HepG2 (cell line): ENCODE results near the gene MDH1B. TPM values are rescaled to one million over a fixed set of nuclear protein-coding genes. Genes with fewer than 3 reads are reported as not detected.

ENCODE experiments used
- ATAC-seq: fragments of 200-7000 bp; cut with Tn5 transposase; 3 replicates; pipeline ENCODE4 v1.9.1; 2020; ENCODE audit warnings: mild to moderate bottlenecking, moderate library complexity
- BruUV-seq: library from RNA; stranded (reverse); fragments of 400-500 nt; replicated peaks from 2 replicates; lab custom pipeline; 2021; lab: Mats Ljungman, UMichigan
- CTCF ChIA-PET: fragments of 300-600 bp; formaldehyde crosslinking; extraction: SDS; loops from one replicate; lab custom pipeline; 2021; ENCODE audit warnings: low total read pairs, inconsistent platforms, low intra/inter-chr PET ratio; lab: Yijun Ruan, JAX
- POLR2A ChIA-PET: fragments of 350-600 bp; sonication (Branson Sonifier 250); formaldehyde crosslinking; loops from one replicate; lab custom pipeline; 2020; ENCODE audit warnings: antibody characterized with exemption, inconsistent platforms; lab: Yijun Ruan, JAX
- DNase-seq: peaks from one replicate; pipeline ENCODE4 v3.0.0-alpha.2; 2015; ENCODE audit warnings: low spot score
- FAIRE-seq: peaks from 3 replicates; lab custom pipeline; 2011; peaks lifted over from hg19 to GRCh38; lab: Jason Lieb, UNC
- H2AFZ ChIP-seq: one replicate; pipeline ENCODE4 v1.6.1; 2011; ENCODE audit warnings: low read length, inconsistent platforms
- H3K27ac ChIP-seq: fragments of 300-600 bp; 3 replicates; pipeline ENCODE4 v1.8.0; 2011; ENCODE audit warnings: mixed run types, mild to moderate bottlenecking, mixed read lengths, low read length, inconsistent platforms; ENCODE audit not compliant: insufficient read depth; ENCODE audit errors: extremely low read length
- H3K27me3 ChIP-seq, 2 experiments: fragments of 200-600 bp in 1 of 2; 2 replicates in 1 of 2; 3 replicates in 1 of 2; pipeline versions ENCODE4 v1.6.0 to v1.8.0; 2011; ENCODE audit warnings: low read length in 2 of 2, mild to moderate bottlenecking in 2 of 2, moderate library complexity in 2 of 2, inconsistent platforms in 1 of 2; ENCODE audit not compliant: insufficient read depth in 2 of 2, control insufficient read depth in 1 of 2
- H3K36me3 ChIP-seq, 2 experiments: fragments of 200-600 bp in 1 of 2; replicated peaks in 1 of 2; 2 replicates in 1 of 2; 3 replicates in 1 of 2; pipeline versions ENCODE4 v1.5.1 to v1.8.0; 2011; ENCODE audit warnings: low read length in 2 of 2, inconsistent platforms in 1 of 2; ENCODE audit not compliant: insufficient read depth in 2 of 2, control insufficient read depth in 1 of 2
- H3K4me1 ChIP-seq: 2 replicates; pipeline ENCODE4 v1.5.1; 2012; ENCODE audit warnings: low read length, inconsistent platforms; ENCODE audit not compliant: insufficient read depth
- H3K4me2 ChIP-seq: 2 replicates; pipeline ENCODE4 v1.6.0; 2011; ENCODE audit warnings: low read depth, low read length, inconsistent platforms
- H3K4me3 ChIP-seq, 3 experiments: fragments of 200-600 bp in 1 of 3; sonication (generic), shearing (Covaris generic) in 1 of 3; replicated peaks in 1 of 3; 2 replicates each; pipeline ENCODE4 v1.5.1; 2011 to 2016; ENCODE audit warnings: low read length in 3 of 3, inconsistent platforms in 2 of 3, low read depth in 2 of 3, mild to moderate bottlenecking in 2 of 3, control low read depth in 1 of 3, mixed read lengths in 1 of 3; ENCODE audit not compliant: insufficient read depth in 1 of 3
- H3K79me2 ChIP-seq: one replicate; pipeline ENCODE4 v1.6.1; 2011; ENCODE audit warnings: low read length, inconsistent platforms; ENCODE audit not compliant: insufficient read depth
- H3K9ac ChIP-seq: 2 replicates; pipeline ENCODE4 v1.6.0; 2011; ENCODE audit warnings: mild to moderate bottlenecking, low read depth, low read length, inconsistent platforms; ENCODE audit not compliant: insufficient read depth
- H3K9me3 ChIP-seq: 2 replicates; pipeline ENCODE4 v1.5.1; 2012; ENCODE audit warnings: mild to moderate bottlenecking, low read length
- H4K20me1 ChIP-seq: 2 replicates; pipeline ENCODE4 v1.6.0; 2011; ENCODE audit warnings: inconsistent platforms, mild to moderate bottlenecking, low read length, moderate library complexity; ENCODE audit not compliant: insufficient read depth
- ELK4 ChIP-seq: sonication (generic); formaldehyde crosslinking; IDR thresholded peaks from 2 replicates; pipeline ENCODE4 v1.9.0; 2021; ENCODE audit warnings: missing genetic modification reagents, borderline replicate concordance
- GMEB2 ChIP-seq: IDR thresholded peaks from 2 replicates; pipeline ENCODE4 v1.6.1; 2016; ENCODE audit warnings: missing biosample characterization, missing genetic modification reagents, low read depth
- IKZF4 ChIP-seq: sonication (generic); formaldehyde crosslinking; IDR thresholded peaks from 2 replicates; pipeline ENCODE4 v1.5.1; 2020; ENCODE audit warnings: borderline replicate concordance, mild to moderate bottlenecking, low read depth, missing genetic modification reagents; ENCODE audit errors: not compliant biosample characterization
- MXD4 ChIP-seq: IDR thresholded peaks from 2 replicates; pipeline ENCODE4 v1.6.1; 2016; ENCODE audit warnings: mild to moderate bottlenecking, missing biosample characterization, missing genetic modification reagents
- PAF1 ChIP-seq: IDR thresholded peaks from 2 replicates; pipeline ENCODE4 v1.6.1; 2016; ENCODE audit warnings: missing genetic modification reagents, missing compliant biosample characterization
- PRDM10 ChIP-seq: sonication (generic); formaldehyde crosslinking; IDR thresholded peaks from 2 replicates; pipeline ENCODE4 v1.4.0; 2020; ENCODE audit warnings: low read depth, missing genetic modification reagents
- SAFB2 ChIP-seq: sonication (generic); formaldehyde crosslinking; IDR thresholded peaks from 2 replicates; pipeline ENCODE4 v1.5.1; 2020; ENCODE audit warnings: missing genetic modification reagents, low read depth, mild to moderate bottlenecking, borderline replicate concordance
- SRY ChIP-seq: sonication (generic); formaldehyde crosslinking; IDR thresholded peaks from 2 replicates; pipeline ENCODE4 v1.8.0; 2022; ENCODE audit warnings: mild to moderate bottlenecking, missing genetic modification reagents
- ZFP82 ChIP-seq: sonication (generic); formaldehyde crosslinking; IDR thresholded peaks from 2 replicates; pipeline ENCODE4 v1.5.1; 2020; ENCODE audit warnings: mild to moderate bottlenecking, missing genetic modification reagents, borderline replicate concordance
- ZNF207 ChIP-seq: fragments of 450-650 bp; IDR thresholded peaks from 2 replicates; pipeline ENCODE4 v1.6.1; 2016; ENCODE audit warnings: antibody characterized with exemption, borderline replicate concordance
- ZNF33A ChIP-seq: sonication (generic); formaldehyde crosslinking; IDR thresholded peaks from 2 replicates; pipeline ENCODE4 v1.5.1; 2020; ENCODE audit warnings: missing genetic modification reagents, mild to moderate bottlenecking, moderate library complexity, borderline replicate concordance
- ZNF562 ChIP-seq: sonication (generic); formaldehyde crosslinking; IDR thresholded peaks from 2 replicates; pipeline ENCODE4 v1.8.0; 2022; ENCODE audit warnings: missing genetic modification reagents, borderline replicate concordance
- ZNF580 ChIP-seq: IDR thresholded peaks from 2 replicates; pipeline ENCODE4 v1.6.1; 2016; ENCODE audit warnings: low read depth, borderline replicate concordance
- ZNF605 ChIP-seq: sonication (generic); formaldehyde crosslinking; IDR thresholded peaks from 2 replicates; pipeline ENCODE4 v1.8.0; 2022; ENCODE audit warnings: mild to moderate bottlenecking, missing genetic modification reagents
- ZNF670 ChIP-seq: sonication (generic); formaldehyde crosslinking; IDR thresholded peaks from 2 replicates; pipeline ENCODE4 v1.8.0; 2022; ENCODE audit warnings: mild to moderate bottlenecking, missing genetic modification reagents, borderline replicate concordance
- WGBS: methylation state at CpG from one replicate; pipeline ENCODE4 v1.1.6; 2017; ENCODE audit warnings: low lambda C conversion rate; 5-methylcytosine and 5-hydroxymethylcytosine counted together
- in situ Hi-C: cut with HindIII; loops from 2 replicates; pipeline ENCODE4 v1.10.0; 2017; ENCODE audit warnings: low pct_unique_long_range_greater_than_20kb; ENCODE audit not compliant: extremely low pct_ligation_motif_present
- intact Hi-C: fragments of 100-400 bp; cut with micrococcal nuclease; formaldehyde crosslinking; loops from one replicate; pipeline ENCODE4 v1.10.0; 2022; ENCODE audit not compliant: unreplicated experiment
- polyA plus RNA-seq, 8 experiments: library from polyadenylated mRNA; depleted of rRNA in 3 of 8; stranded (reverse) in 7 of 8; unstranded in 1 of 8; fragments of >200 nt; fragmentation: Illumina TruSeq in 4 of 8; extraction: Trizol in 4 of 8; gene quantifications; 2 replicates each; pipeline versions ENCODE4 v1.2.1 to v1.2.3, GENCODE V29; 2011 to 2016; ENCODE audit warnings: low read depth in 4 of 8, missing spikeins in 1 of 8, mixed read lengths in 1 of 8; ENCODE audit not compliant: insufficient read depth in 1 of 8
- total RNA-seq, 5 experiments: library from RNA; depleted of rRNA; stranded (reverse); fragments of >200 nt; fragmentation: Illumina TruSeq; extraction: Trizol; gene quantifications; 2 replicates each; pipeline ENCODE4 v1.2.3, GENCODE V29; 2016; ENCODE audit warnings: low read depth in 1 of 5

The MDH1B gene
- total and polyA plus RNA-seq, 2 of the 13 experiments (the other 11 are each of a cell fraction or from before 2014, with no cell fraction given): 0.17 to 0.86 TPM

- WGBS: 75% methylated on average over 3 of the region's 3 CpGs
- H3K27me3 ChIP-seq: no peaks in the 10 kb centered on the region
- H3K4me3 ChIP-seq: no peak overlapping the region
- H3K4me2 ChIP-seq: no peak overlapping the region
- no peaks in the 10 kb centered on the region for H3K9me3 ChIP-seq
- ChIA-PET CTCF (interaction anchor here (3.6 kb wide), 1 partner anchor 676 kb away, joined by 24 read pairs; no protein-coding TSS in a partner anchor), POLR2A (no interaction called here)
- no peak overlapping the region for H3K9ac ChIP-seq
- ATAC-seq: no peak
- no peak for DNase-seq
- TF ChIP-seq PRDM10 (CRISPR knock-in tag) (no peak), ELK4 (CRISPR knock-in tag) (no peak), MXD4 (CRISPR knock-in tag) (no peak), GMEB2 (no peak), SRY (CRISPR knock-in tag) (no peak), ZNF33A (CRISPR knock-in tag) (no peak), ZNF580 (CRISPR knock-in tag) (no peak), PAF1 (CRISPR knock-in tag) (no peak), ZFP82 (no peak), ZNF605 (CRISPR knock-in tag) (no peak), SAFB2 (no peak), ZNF670 (CRISPR knock-in tag) (no peak), IKZF4 (CRISPR knock-in tag) (no peak), ZNF562 (CRISPR knock-in tag) (no peak), ZNF207 (no peak)
- intact Hi-C loops: no loop called here
- in situ Hi-C loops: no loop called here
- H3K79me2 ChIP-seq: no peaks in the 10 kb centered on the region
- no peak overlapping the region for H2AFZ ChIP-seq
- no peak for FAIRE-seq
- no peak overlapping the region for H3K27ac ChIP-seq
- H4K20me1 ChIP-seq: no peaks in the 10 kb centered on the region; the same call in 1 of the 2 replicates
- H3K4me1 ChIP-seq: no peaks in the 10 kb centered on the region
- peaks cover 0 to 3% of the 10 kb centered on the region in 2 experiments; a peak in 2 of 5 replicates for H3K36me3 ChIP-seq
- BruUV-seq: no TSS peak
Observed at GRCh38 chr2:206799083-206799482, 34.0 kb upstream of the MDH1B start.
